GM12801 (cell line): ENCODE results near the gene CHD6.

Experiments used
- CTCF ChIP-seq: IDR thresholded peaks from one replicate; pipeline ENCODE4 v1.5.1; 2011; ENCODE audit warnings: control low read depth; ENCODE audit not compliant: insufficient read length; ENCODE audit errors: extremely low read depth

CHD6 gene

GRCh38 chr20:41408156-41408794, 209.9 kb downstream of the CHD6 start:
- TF ChIP-seq CTCF, result no peak

GRCh38 chr20:41407607-41408006, 210.6 kb downstream of the CHD6 start:
- no peak for TF ChIP-seq CTCF

- TF ChIP-seq CTCF, result no peak
Observed at GRCh38 chr20:41406896-41407444, 211.2 kb downstream of the CHD6 start.

GRCh38 chr20:41406353-41406752, 211.8 kb downstream of the CHD6 start:
- TF ChIP-seq CTCF, result no peak

- no peak for TF ChIP-seq CTCF
Observed at GRCh38 chr20:41405436-41405835, 212.7 kb downstream of the CHD6 start.

- TF ChIP-seq CTCF, result no peak
Observed at GRCh38 chr20:41403604-41404003, 214.6 kb downstream of the CHD6 start.

GRCh38 chr20:41398408-41398807, 219.8 kb downstream of the CHD6 start:
- TF ChIP-seq CTCF, result no peak
